Ovary (tissue), 3 donors: Measurements from ENCODE around the gene NELL2.

Source experiments
- POLR2A ChIP-seq: fragments of 450-650 bp; IDR thresholded peaks from one replicate; pipeline ENCODE4 v1.6.1; 2017; ENCODE audit warnings: antibody characterized with exemption, mild to moderate bottlenecking, moderate library complexity
- TF ChIP-seq, protein P1 (sequence below), 3 donors: fragments of 450-650 bp in 2 of 3; fragments of 200-600 bp in 1 of 3; IDR thresholded peaks; one replicate each; pipeline versions ENCODE4 v1.5.1 to v1.8.0; 2016 to 2022; ENCODE audit warnings: antibody characterized with exemption in 3 of 3, mild to moderate bottlenecking in 1 of 3
- donor health status: DM: no; HTN: no; CAD: no.

DNA sequence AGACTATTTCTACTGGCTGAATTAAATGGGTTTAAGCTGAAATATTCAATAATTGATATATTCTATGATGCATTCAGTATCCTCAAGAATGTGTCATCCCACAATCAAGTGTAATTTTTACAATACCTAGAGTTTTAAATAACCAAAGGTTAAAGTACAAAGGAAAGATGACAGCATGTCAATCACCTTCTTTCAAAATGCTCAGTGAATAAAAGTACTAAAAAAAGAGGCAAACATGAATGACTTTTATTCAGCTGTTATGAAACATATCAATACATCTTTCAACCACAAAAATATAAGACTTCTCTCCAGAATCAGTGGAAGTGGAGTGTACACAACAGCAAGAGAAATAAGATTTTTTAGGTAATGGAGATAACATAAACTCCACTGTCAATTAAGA lies 72.0 kb downstream of the NELL2 start:
- TF ChIP-seq, protein P1, sequence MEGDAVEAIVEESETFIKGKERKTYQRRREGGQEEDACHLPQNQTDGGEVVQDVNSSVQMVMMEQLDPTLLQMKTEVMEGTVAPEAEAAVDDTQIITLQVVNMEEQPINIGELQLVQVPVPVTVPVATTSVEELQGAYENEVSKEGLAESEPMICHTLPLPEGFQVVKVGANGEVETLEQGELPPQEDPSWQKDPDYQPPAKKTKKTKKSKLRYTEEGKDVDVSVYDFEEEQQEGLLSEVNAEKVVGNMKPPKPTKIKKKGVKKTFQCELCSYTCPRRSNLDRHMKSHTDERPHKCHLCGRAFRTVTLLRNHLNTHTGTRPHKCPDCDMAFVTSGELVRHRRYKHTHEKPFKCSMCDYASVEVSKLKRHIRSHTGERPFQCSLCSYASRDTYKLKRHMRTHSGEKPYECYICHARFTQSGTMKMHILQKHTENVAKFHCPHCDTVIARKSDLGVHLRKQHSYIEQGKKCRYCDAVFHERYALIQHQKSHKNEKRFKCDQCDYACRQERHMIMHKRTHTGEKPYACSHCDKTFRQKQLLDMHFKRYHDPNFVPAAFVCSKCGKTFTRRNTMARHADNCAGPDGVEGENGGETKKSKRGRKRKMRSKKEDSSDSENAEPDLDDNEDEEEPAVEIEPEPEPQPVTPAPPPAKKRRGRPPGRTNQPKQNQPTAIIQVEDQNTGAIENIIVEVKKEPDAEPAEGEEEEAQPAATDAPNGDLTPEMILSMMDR (IDR thresholded peaks at IDR 0.05), result no peak
- no peak for TF ChIP-seq POLR2A
